ENCODE results near the gene SMG1. TPM values are rescaled to one million over a fixed set of nuclear protein-coding genes. Genes with fewer than 3 reads are reported as not detected.
A peak's percentile ranks its signal among the peaks of the same experiment; 100 is the strongest.

Gene SMG1
- total and polyA plus RNA-seq, 2 of the 13 experiments (the other 11 are each of a cell fraction or from before 2014, with no cell fraction given) = 48.7 to 53.7 TPM

GRCh38 chr16:18936727-18937340 is 10.6 kb upstream of the SMG1 start:
- no TSS peak for BruUV-seq (replicated peaks)
- no peaks in the 10 kb centered on the region for H3K79me2 ChIP-seq (ENCODE audit: insufficient read depth, low read length)
- H4K20me1 ChIP-seq (ENCODE audit: insufficient read depth, low read length) = no peaks in the 10 kb centered on the region
- DNase-seq (ENCODE audit: low spot score) = peak; percentile 92
- FAIRE-seq = peak; percentile 84
- ATAC-seq = peak; percentile 96
- no peaks in the 10 kb centered on the region for H3K27me3 ChIP-seq (ENCODE audit: control insufficient read depth in 1 of 2, insufficient read depth in 2 of 2, low read length in 2 of 2)
- ChIA-PET CTCF (ENCODE audit: low intra/inter-chr PET ratio, low total read pairs) (interaction anchor here (1.3 kb wide), 1 partner anchor 9 kb away, joined by 3 read pairs; no protein-coding TSS in a partner anchor), POLR2A (interaction anchor here (0.9 to 2.6 kb wide), 6 partner anchors 10 to 146 kb away, joined by 4 to 20 read pairs (median 8); partner anchors contain the start of genes ARL6IP1, RPS15A and SMG1)
- peak overlapping the region in 1 of 3 experiments; percentile 16; a peak in 1 of 6 replicates for H3K4me3 ChIP-seq (replicated peaks in 1 of 3; ENCODE audit: insufficient read depth in 1 of 3, low read depth in 2 of 3, low read length in 3 of 3)
- no peak overlapping the region for H3K9ac ChIP-seq (ENCODE audit: insufficient read depth, low read depth, low read length)
- 25% methylated on average over 7 of the region's 7 CpGs for WGBS (ENCODE audit: low lambda C conversion rate)
- H2AFZ ChIP-seq (ENCODE audit: low read length) = no peak overlapping the region
- in situ Hi-C loops (cut with HindIII; ENCODE audit: extremely low pct_ligation_motif_present, low pct_unique_long_range_greater_than_20kb) = no loop called here
- H3K27ac ChIP-seq (ENCODE audit: extremely low read length, insufficient read depth, low read length) = peak overlapping the region; percentile 33
- H3K36me3 ChIP-seq (replicated peaks in 1 of 2; ENCODE audit: control insufficient read depth in 1 of 2, insufficient read depth in 2 of 2, low read length in 2 of 2) = no peaks in the 10 kb centered on the region
- peaks cover 46% of the 10 kb centered on the region for H3K4me1 ChIP-seq (ENCODE audit: insufficient read depth, low read length)
- no peaks in the 10 kb centered on the region for H3K9me3 ChIP-seq (ENCODE audit: low read length)
- H3K4me2 ChIP-seq (ENCODE audit: low read depth, low read length) = peak overlapping the region; percentile 57
- intact Hi-C loops (cut with micrococcal nuclease; ENCODE audit: unreplicated experiment) = loop anchor here (1.0 kb wide), 1 partner anchor 9 kb away; no protein-coding TSS in a partner anchor
- TF ChIP-seq ARNT (IDR thresholded peaks at IDR 0.05) (no peak), FOXC1 (CRISPR knock-in tag; IDR thresholded peaks at IDR 0.05; ENCODE audit: borderline replicate concordance) (peak; percentile 39; the same call in 1 of the 2 replicates), BORCS8-MEF2B (CRISPR knock-in tag; IDR thresholded peaks at IDR 0.05) (peak; percentile 51; the same call in 1 of the 2 replicates), ZNF17 (CRISPR knock-in tag; IDR thresholded peaks at IDR 0.05) (no peak), LRRFIP1 (CRISPR knock-in tag; conservative IDR thresholded peaks at IDR 0.05) (no peak), ZNF232 (CRISPR knock-in tag; IDR thresholded peaks at IDR 0.05; ENCODE audit: borderline replicate concordance) (0 out of 2 replicates have a peak, but pooled peaks have one; percentile 41), ZFP41 (CRISPR knock-in tag; IDR thresholded peaks at IDR 0.05; ENCODE audit: borderline replicate concordance) (no peak), MTF2 (CRISPR knock-in tag; IDR thresholded peaks at IDR 0.05; ENCODE audit: borderline replicate concordance) (no peak), KLF15 (CRISPR knock-in tag; IDR thresholded peaks at IDR 0.05; ENCODE audit: borderline replicate concordance) (no peak), ZSCAN22 (CRISPR knock-in tag; IDR thresholded peaks at IDR 0.05) (no peak), ZNF773 (CRISPR knock-in tag; IDR thresholded peaks at IDR 0.05; ENCODE audit: borderline replicate concordance) (no peak), NAIF1 (CRISPR knock-in tag; IDR thresholded peaks at IDR 0.05; ENCODE audit: borderline replicate concordance) (no peak), SP2 (CRISPR knock-in tag; IDR thresholded peaks at IDR 0.05) (no peak), MED1 (CRISPR knock-in tag; IDR thresholded peaks at IDR 0.05) (peak; percentile 91), PCBP2 (optimal IDR thresholded peaks at IDR 0.05; ENCODE audit: low read depth, low read length, poor library complexity, severe bottlenecking) (no peak), ZNF576 (CRISPR knock-in tag; IDR thresholded peaks at IDR 0.05) (no peak)
- TF ChIP-seq, protein P1, sequence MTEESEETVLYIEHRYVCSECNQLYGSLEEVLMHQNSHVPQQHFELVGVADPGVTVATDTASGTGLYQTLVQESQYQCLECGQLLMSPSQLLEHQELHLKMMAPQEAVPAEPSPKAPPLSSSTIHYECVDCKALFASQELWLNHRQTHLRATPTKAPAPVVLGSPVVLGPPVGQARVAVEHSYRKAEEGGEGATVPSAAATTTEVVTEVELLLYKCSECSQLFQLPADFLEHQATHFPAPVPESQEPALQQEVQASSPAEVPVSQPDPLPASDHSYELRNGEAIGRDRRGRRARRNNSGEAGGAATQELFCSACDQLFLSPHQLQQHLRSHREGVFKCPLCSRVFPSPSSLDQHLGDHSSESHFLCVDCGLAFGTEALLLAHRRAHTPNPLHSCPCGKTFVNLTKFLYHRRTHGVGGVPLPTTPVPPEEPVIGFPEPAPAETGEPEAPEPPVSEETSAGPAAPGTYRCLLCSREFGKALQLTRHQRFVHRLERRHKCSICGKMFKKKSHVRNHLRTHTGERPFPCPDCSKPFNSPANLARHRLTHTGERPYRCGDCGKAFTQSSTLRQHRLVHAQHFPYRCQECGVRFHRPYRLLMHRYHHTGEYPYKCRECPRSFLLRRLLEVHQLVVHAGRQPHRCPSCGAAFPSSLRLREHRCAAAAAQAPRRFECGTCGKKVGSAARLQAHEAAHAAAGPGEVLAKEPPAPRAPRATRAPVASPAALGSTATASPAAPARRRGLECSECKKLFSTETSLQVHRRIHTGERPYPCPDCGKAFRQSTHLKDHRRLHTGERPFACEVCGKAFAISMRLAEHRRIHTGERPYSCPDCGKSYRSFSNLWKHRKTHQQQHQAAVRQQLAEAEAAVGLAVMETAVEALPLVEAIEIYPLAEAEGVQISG (CRISPR knock-in tag; IDR thresholded peaks at IDR 0.05) = peak; percentile 34
